Measurements from ENCODE around the gene TAF1C.

TAF1C gene

GRCh38 chr16:84194018-84194417 is 7.2 kb upstream of the TAF1C start:
- Histone ChIP-seq H3K36me3 (ENCODE audit: control insufficient read depth, insufficient read depth, low read length) (no peaks in the 10 kb centered on the region), H3K4me3 (replicated peaks; ENCODE audit: low read depth, low read length) (peak overlapping the region; percentile 28), H3K27me3 (replicated peaks; ENCODE audit: control insufficient read depth, insufficient read depth, low read length) (no peaks in the 10 kb centered on the region)
- TF ChIP-seq, protein P1, sequence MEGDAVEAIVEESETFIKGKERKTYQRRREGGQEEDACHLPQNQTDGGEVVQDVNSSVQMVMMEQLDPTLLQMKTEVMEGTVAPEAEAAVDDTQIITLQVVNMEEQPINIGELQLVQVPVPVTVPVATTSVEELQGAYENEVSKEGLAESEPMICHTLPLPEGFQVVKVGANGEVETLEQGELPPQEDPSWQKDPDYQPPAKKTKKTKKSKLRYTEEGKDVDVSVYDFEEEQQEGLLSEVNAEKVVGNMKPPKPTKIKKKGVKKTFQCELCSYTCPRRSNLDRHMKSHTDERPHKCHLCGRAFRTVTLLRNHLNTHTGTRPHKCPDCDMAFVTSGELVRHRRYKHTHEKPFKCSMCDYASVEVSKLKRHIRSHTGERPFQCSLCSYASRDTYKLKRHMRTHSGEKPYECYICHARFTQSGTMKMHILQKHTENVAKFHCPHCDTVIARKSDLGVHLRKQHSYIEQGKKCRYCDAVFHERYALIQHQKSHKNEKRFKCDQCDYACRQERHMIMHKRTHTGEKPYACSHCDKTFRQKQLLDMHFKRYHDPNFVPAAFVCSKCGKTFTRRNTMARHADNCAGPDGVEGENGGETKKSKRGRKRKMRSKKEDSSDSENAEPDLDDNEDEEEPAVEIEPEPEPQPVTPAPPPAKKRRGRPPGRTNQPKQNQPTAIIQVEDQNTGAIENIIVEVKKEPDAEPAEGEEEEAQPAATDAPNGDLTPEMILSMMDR (IDR thresholded peaks at IDR 0.05; ENCODE audit: insufficient read depth, low read length, poor library complexity, severe bottlenecking): no peak
- no peak for DNase-seq (ENCODE audit: extremely low read depth, insufficient read length)

DNA sequence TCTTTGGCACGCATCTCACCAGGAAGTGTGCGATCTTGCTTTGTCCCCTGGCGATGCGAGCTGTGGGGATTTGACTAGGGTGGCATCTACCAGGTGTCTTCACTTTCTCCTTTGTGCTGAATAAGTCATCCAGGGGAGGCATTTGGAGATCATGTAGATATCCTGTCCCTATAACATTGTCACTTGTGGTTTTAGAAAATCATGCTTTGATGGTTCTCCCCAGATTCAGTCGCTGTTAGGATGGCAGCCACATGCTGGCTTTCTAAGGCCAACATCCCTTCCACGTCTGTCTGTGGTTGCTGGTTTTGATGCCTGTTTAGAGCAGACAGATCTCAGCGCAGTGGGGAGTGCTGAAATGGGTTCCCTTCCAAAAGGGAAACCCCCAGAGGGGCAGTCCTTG is 6.6 kb upstream of the TAF1C start:
- Histone ChIP-seq H3K4me3 (replicated peaks; ENCODE audit: low read depth, low read length) (no peak overlapping the region), H3K36me3 (ENCODE audit: control insufficient read depth, insufficient read depth, low read length) (no peaks in the 10 kb centered on the region), H3K27me3 (replicated peaks; ENCODE audit: control insufficient read depth, insufficient read depth, low read length) (no peaks in the 10 kb centered on the region)
- TF ChIP-seq, protein P1 (IDR thresholded peaks at IDR 0.05; ENCODE audit: insufficient read depth, low read length, poor library complexity, severe bottlenecking): no peak
- DNase-seq (ENCODE audit: extremely low read depth, insufficient read length): no peak

- TF ChIP-seq, protein P1 (IDR thresholded peaks at IDR 0.05; ENCODE audit: insufficient read depth, low read length, poor library complexity, severe bottlenecking): no peak
- DNase-seq (ENCODE audit: extremely low read depth, insufficient read length): no peak
- H3K36me3 ChIP-seq (ENCODE audit: control insufficient read depth, insufficient read depth, low read length): no peaks in the 10 kb centered on the region
- no peaks in the 10 kb centered on the region for H3K27me3 ChIP-seq (replicated peaks; ENCODE audit: control insufficient read depth, insufficient read depth, low read length)
- no peak overlapping the region for H3K4me3 ChIP-seq (replicated peaks; ENCODE audit: low read depth, low read length)
Measured at GRCh38 chr16:84191466-84191865, 4.6 kb upstream of the TAF1C start.

DNA sequence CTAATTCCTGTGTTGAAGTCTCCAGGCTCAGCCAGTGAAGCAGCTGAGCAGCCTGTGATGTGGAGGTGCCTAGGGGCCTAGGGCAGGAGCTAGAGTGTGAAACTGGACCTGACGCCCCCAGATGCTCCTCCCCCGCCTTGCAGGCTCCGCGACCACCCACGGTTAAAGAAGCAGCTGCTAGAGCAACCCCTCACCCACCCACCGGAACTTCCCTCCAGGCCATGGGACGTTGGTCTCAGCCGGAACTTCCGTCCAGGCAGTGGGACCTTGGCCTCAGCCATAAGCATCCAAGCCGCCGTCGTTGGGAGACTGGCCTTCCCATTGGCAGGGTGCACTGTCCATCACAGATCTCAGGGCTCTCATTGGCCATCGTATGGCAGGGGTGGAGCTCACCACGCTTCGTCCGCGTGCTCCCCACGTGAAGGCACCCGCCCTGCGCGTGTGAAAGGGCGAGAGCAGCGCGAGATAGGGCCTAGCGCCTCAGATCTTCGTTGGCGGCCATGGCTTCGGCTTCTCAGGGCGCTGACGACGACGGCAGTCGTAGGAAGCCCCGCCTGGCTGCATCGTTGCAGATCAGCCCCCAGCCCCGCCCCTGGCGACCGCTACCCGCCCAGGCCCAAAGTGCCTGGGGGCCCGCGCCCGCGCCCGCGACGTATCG is 4.0 kb upstream of the TAF1C start, which contains the start of gene ADAD2:
Gene ADAD2, plus strand, starts transcription at position 427 of the 658 bp plus-strand sequence. Its CDS starts 74 bp downstream, at position 501.
- no peak within 1 kb of the TSS for H3K4me3 ChIP-seq (replicated peaks; ENCODE audit: low read depth, low read length)
- H3K36me3 ChIP-seq (ENCODE audit: control insufficient read depth, insufficient read depth, low read length): no peaks in the 10 kb centered on the region
- no peak for DNase-seq (ENCODE audit: extremely low read depth, insufficient read length)
- TF ChIP-seq, protein P1 (IDR thresholded peaks at IDR 0.05; ENCODE audit: insufficient read depth, low read length, poor library complexity, severe bottlenecking): no peak
- H3K27me3 ChIP-seq (replicated peaks; ENCODE audit: control insufficient read depth, insufficient read depth, low read length): no peaks in the 10 kb centered on the region

DNA sequence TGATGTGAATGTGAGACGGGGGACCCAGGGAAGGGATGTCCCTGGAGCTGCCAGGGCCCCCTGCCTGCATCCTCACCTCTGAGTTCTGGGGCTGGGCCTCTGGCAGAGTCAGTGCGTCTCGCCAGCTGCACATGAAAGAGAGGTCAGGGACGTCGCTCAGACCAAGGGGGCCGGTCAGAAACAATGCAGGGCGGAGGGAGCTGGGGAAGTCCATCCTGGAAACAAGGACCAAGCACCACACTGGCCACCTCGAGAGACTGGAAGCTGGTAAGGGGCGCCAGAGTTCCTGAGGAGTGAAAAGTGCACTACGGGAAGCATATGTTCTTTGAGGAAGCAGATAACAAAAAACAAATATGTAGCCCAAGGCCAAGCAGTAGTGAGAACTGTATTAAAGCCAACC is 2.1 kb downstream of the TAF1C start:
- H3K36me3 ChIP-seq (ENCODE audit: control insufficient read depth, insufficient read depth, low read length): peaks cover 16% of the 10 kb centered on the region
- no peak overlapping the region for H3K4me3 ChIP-seq (replicated peaks; ENCODE audit: low read depth, low read length)
- no peaks in the 10 kb centered on the region for H3K27me3 ChIP-seq (replicated peaks; ENCODE audit: control insufficient read depth, insufficient read depth, low read length)
- no peak for DNase-seq (ENCODE audit: extremely low read depth, insufficient read length)
- TF ChIP-seq, protein P1 (IDR thresholded peaks at IDR 0.05; ENCODE audit: insufficient read depth, low read length, poor library complexity, severe bottlenecking): no peak
